Stimulated activated CD8-positive, alpha-beta memory T cell treated with anti-CD3 and anti-CD28 coated beads, Interleukin-4, amount 100 ng/mL, for 1 hour (primary cell): Measurements from ENCODE around the gene STX19.
A peak's percentile ranks its signal among the peaks of the same experiment; 100 is the strongest.
"Not testable (repeated sequence)": the region's sequence is repeated elsewhere in the genome, so short reads cannot be mapped to it uniquely, and the experiment has no call there.

Experiments
- DNase-seq, 2 donors: peaks; one replicate each; pipeline ENCODE4 v3.0.0-alpha.2; 2020; ENCODE audit warnings: low read depth in 2 of 2, low spot score in 1 of 2

Gene STX19, protein sequence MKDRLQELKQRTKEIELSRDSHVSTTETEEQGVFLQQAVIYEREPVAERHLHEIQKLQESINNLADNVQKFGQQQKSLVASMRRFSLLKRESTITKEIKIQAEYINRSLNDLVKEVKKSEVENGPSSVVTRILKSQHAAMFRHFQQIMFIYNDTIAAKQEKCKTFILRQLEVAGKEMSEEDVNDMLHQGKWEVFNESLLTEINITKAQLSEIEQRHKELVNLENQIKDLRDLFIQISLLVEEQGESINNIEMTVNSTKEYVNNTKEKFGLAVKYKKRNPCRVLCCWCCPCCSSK

DNA sequence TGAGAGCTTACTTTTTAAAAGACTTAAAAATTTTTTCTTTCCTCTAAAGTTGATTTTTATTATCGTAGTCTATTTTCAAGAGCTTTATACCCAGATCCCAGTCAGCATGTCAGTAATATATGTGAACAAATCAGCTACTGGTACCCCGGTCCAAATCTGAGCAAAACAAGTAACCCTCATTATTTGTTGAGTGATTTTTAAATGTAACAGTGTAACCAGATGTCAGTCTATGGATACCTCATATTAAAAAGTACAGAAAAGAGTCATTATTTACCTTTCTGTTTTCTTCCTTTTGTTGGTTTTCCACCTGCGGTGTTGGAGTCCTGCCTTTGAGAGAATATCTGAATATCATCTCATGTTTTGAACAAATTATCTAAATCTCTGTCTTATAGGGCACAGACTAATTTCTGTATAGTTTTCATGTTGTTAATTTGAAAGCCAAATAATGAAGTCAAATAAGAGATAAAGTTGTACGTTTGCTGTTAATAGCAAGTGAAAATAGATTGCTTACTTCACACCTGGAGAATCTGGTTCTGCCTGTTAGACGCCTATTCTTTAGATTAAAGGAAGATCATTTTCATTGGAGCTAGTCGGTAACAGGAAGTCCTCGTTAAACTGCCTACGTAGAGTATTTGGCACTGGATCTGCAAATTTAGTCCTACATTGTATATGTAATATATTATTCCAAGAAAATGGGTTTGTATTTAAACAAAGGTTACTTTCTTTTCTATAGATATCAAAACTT is at the start of gene STX19:
STX19 (minus strand) TSS at position 505 of the 745 bp plus-strand sequence. CDS start 13,328 bp downstream, outside the sequence.
- DNase-seq = no peak

DNA sequence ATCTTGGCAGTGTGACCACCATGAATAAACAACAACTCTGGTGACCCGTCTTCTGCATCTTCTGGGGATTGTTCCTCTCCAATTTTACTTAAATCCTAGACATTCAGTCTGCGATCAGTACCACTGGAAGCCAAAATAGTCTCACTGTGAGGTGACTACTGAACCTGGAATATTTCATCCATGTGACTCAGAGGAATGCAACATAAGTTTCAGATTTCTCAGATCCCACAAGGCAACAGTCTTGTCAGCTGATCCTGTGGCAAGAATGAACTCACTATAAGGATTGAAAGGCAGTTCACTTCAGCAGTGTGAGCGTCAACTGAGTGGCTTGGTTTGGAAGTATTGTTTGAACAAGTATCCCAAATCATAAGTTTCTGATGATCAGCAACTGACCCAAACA is 47.7 kb upstream of the STX19 start:
- no peak for DNase-seq

DNA sequence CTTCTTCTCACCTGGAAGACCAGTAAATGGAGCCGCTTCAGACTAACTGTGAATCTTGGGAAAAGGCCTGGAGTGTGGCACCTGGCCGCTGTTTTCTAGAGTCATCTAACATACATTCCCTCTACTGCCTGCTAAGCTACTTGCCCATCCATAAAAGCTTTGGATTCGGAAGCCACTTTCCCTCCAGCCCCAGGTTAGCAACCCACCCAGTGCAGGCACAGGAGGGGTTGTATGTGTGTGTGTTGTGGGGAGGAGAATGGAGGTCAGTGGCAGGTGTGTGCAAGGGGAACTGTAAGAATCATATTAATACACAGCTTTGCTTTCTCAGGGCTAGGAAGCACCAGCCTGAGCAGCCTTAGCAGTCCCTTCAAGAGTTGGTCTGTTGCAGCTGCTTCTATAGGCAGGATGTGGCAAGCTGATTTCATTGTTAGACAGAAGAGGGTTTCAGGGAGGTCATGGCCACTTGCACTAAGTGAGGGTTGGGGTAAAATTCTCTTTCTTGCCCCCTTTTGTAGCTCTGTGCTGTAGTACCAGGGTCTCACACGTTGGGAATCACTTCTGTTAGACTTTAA is 43.4 kb upstream of the STX19 start:
- DNase-seq = no peak

DNA sequence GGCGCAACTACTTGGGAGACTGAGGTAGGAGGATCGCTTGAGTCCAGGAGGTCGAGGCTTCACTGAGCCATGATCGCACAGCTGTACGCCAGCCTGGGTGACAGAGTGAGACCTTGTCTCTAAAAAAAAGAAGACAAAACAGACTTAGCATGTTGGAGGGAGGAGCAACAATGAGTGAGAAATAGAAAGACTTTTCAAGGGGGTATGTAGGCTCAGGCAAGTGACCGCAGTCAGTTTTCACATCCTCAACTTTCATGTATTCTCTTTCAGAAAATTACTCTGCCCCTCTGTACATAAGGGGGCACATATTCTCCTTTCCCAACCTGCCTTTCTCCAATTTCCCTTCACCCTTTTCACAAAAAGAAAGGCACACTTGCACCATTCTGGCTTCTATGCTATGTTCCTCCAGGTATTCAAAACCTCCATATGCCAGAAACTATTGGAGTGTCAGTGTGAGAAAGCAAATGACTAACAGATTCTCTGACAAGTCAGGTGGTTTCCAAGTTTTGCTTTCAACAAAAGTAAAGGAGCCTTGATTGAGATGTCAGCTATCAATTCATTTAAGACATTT is 42.0 kb upstream of the STX19 start:
- DNase-seq = no peak

DNA sequence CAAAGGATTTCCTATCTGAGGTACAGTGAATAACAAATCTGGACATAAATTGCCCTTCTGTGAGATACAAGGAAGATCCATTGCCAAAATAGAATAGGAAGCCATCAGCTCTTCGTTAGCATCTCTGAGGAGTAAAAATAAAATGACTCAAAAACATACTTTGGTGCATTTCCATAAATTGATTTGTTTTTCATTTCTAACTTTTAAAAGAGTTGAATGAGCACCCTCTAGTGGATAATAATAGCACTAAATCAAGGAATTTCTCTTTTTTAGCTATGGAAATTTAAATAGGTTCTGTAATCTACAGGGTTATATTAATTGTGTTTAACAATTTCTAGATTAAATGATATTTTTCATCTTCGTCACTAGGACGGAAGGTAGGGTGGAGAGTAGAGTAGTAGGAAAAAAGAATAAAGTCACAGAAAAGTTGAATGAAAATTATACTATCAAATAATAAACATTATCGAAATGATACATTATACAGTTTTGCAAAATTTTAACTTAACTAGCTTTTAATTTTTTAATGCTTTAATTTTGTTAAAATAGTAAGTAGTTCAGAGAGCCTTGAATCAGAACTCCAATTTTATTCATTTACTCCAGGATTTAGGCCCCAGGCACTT is 40.9 kb upstream of the STX19 start:
- DNase-seq = no peak

DNA sequence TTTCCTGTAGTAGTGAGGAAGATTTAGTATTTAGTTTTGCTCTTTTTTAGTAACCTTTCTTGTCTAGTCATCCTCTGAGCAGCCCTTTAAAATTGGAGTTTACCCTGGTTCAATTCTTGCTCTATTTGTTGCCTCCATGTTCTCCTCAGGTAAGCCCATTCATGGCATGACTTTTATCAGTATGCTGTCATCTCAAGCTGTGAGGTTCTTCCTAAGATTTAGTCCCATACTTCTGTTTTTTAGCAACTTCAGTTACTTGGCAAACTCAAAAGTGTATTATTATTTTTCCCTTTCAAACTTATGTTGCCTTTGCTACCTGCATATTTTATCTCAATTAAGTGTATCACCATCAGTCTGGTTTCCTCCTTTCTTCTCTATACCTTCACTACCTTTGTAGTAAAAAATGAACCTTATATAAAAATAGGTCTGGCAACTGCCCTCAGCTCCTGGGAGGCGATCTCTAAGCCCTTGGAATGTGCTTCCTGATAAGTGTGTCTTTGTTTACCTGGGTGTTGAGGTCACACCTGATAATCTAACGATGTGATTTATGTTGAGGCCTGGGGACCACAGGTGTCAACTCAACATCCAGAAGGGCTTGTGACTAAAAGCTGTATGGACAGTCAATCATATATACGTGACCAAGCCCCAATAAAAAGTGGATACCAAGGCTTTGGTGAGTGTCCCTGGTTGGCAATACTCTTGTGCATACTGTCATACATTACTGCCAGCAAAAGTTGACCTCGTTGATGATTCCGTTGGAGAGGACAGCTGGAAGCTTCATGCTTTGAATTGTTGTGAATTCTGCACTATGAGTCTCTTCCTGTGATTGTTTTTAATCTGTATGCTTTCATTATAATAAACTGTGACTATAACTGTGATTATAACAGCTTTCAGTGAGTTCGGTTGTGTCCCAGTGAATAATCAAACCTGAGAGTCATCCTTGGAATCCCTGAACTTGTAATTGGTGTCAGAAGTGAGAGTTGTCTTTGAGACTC is 38.4 kb upstream of the STX19 start:
- DNase-seq = no peak

DNA sequence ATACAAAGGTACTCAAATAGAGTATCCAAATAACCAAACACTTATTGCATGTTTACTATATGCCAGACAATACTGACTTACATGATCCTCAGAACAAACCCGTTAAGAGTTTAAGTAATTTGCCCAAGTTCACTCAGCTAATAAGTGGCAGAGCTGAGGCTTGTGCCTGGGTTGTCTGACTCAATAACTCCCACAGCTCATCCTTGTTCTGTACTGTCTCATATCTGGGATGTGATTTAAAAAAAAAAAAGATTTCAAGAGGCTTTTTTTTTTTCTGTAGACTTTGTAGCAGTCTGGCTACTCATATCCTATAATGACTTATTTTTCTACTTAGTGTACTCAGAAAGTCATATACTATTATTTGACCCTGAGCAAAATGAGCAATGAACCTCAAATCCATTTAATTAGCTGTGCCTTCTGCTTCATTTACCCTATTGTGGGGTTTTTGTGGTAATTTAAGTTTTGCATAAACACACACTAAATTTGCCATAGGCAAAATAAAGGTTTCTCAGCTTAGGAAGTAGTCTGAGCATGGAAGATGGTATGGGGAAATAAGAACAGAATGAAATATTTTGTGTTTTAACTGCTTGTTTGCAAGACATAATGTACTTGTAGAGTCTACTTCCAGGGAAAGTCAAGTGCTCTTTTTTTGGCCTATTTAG is 37.6 kb upstream of the STX19 start:
- DNase-seq = no peak

DNA sequence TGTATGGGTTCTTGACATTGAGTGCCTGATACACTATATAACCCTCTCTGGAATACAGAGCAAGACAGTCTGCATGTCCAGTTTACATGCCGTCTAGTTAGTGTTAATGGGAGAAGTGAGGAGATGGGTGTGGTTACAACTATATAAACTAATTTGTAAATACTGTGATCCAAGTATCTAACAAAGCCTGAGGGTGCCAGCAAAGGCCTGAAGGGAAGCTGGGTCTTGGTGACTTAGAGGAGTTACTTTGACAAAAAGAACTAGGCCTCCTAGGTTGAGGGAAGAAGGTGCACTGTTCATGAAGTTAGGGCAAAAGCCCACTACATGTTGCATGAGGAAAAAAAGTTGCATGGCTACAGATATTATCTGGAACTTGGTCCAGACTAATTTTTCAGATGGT is 36.7 kb upstream of the STX19 start:
- no peak for DNase-seq

DNA sequence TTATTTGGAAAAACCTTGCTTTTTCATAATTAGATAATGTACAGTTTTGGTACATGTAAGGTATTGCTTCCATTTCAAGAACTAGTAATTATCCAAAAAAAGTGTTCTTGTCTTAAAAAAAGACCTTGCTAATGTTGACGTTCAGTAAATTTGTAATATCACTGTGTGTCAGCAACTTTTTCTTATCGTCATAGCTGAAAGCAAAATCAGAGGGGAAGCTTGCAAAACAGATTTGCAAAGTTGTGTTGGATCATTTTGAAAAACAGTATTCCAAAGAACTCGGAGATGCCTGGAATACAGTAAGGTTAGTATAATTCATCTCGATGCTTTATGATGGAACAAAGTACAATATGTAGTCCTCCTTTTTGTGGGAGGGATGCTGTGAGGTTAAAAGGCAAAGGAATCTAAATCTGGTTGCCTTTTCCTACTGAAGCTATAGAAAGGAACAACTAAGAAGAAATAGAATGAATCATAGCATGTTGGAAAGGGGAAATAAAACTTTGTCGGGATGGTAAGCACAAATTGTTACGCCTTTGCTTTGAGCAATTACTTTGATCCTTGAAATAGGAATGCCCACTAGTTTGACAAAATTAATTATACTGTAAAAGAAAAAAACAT is 36.0 kb upstream of the STX19 start:
- DNase-seq = no peak

DNA sequence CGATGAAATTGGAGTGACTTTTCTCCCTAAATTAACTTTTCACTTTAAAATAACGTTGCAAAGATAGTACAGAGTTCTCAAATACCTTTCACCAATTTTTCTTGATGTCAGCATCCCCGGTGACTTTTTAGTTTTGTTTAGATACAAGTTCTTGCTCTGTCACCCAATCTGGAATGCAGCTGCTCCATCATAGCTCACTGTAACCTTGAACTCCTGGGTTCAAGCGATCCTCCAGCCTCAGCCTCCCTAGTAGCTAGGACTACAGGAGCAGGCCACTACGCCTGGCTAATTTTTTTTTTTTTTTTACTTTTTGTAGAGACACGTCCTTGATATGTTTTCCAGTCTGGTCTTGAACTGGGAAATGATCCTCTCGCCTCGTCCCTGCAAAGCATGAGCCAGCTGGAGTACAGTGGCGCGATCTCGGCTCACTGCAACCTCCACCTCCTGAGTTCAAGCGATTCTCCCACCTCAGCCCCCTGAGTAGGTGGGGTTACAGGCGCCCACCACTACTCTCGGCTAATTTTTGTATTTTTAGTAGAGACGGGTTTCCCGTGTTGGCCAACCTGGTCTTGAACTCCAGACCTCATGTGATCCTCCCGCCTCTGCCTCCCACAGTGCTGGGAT is 35.2 kb upstream of the STX19 start:
- no peak for DNase-seq

DNA sequence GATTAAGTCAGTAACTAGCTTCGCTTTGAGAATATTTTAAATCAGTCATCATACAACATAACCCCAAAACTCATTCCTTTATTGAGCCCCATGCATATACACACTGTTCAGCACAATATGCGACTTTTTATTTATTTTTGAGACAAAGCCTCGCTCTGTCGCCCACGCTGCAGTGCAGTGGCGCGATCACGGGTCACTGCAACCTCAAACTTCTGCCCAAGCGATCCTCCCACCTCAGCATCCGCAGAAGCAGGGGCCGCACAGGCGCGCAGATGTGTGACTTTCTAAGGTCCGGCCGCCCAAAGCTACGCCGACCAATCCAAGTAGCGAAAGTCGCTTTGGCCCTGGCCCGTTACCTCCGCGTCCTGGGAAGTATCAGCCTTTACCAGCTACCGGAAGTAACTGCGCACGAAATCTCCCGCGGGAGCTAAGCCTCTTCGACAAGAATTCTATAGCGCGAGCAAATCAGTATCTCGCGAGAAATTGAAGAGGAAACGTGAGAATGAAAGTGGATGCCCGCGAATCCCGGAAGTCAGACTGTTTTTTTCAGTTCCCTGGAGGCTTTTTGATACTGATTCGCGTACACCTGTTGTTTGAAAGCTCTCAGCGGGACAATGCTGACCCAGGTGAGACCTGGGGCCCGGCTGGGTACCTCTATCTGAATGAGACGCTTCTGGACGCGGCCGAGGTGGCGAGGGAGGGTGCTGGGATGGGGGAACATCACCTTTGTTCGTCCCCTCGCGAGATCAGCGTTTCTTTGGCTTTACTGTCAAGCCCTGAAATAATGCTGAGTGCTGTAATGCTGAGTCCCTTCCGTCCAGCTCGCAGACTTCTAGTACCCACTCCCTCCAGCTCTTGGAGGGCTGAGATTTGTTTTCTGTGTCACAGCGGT is 34.4 kb upstream of the STX19 start, which contains the start of the genes DHFR2 and NSUN3:
DHFR2 (minus strand) TSS at position 404 of the 892 bp plus-strand sequence. CDS start 1,405 bp downstream, outside the sequence.
NSUN3 (plus strand) TSS at position 549 of the 892 bp plus-strand sequence; CDS start at position 615, 66 bp downstream.
- DNase-seq = peak; percentile 60 to 68

DNA sequence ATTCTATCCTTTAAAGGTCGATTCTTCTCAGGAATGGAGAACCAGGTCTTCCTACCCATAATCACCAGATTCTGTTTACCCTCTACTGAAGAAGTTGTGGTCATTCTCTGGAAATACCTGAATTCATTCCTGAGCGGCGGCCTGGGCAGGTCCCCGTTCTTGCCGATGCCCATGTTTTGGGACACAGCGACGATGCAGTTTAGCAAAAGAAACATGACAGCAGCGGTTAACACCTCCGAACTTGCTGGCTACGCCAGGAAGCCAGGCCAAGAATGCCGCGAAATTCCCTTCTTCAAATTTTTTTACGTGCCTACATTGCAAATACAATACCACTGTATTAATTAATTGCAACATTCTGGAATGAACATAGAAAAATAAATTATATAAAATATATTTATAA is 32.9 kb upstream of the STX19 start:
- no peak for DNase-seq

DNA sequence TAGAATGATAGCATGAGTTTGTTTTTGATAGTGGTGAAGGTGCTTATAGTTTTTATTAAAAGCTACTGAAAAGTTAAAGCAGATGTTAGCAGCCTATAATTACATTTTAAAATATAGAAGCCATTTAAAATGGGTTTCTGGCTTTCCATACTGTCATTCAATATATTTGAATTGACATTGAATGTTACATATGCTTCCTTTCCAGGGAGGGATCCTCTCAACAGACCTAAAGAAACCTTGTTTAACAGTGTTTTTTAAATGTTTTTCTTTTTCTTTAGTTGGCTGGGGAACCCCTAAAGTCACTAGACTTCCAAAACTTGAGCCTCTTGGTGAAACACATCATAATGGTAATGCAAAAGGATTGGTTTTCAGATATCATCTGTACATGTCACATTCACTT is 22.1 kb upstream of the STX19 start:
- DNase-seq = no peak

DNA sequence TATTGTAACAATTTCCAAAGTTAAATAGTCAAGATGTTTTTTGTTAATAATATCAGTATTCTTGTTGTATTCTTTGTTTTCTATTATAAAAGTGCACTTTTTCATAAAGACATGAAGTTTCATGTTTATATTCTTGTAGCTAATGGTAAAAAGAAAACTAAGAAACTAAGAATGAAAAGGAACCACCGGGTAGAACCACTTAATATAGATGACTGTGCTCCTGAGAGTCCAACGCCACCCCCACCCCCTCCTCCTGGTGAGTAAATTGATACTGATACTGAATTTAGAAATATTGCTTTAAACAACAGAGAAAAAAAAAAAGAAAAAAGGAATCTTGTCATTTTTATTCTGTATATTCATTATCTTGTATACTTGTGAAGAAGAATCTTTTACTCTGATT is 20.9 kb upstream of the STX19 start:
- no peak for DNase-seq

DNA sequence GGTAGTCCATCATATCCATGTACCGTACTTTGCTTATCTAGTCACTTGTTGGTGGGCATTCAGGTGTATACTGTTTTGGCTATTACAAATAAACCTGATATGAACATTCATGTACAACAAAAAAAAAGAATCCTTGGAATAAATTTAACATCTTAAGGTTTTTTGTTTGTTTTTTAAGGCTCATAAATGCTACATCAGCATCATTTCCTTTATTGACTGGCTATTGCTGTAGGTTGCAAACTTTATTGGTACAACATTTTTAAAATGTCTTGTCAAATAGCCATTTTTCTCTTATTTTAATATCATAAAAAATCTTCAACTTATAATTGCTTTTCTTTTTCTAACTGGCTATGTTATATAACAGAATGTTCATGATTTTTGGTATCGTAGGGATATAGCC is 18.1 kb upstream of the STX19 start:
- DNase-seq = no peak

DNA sequence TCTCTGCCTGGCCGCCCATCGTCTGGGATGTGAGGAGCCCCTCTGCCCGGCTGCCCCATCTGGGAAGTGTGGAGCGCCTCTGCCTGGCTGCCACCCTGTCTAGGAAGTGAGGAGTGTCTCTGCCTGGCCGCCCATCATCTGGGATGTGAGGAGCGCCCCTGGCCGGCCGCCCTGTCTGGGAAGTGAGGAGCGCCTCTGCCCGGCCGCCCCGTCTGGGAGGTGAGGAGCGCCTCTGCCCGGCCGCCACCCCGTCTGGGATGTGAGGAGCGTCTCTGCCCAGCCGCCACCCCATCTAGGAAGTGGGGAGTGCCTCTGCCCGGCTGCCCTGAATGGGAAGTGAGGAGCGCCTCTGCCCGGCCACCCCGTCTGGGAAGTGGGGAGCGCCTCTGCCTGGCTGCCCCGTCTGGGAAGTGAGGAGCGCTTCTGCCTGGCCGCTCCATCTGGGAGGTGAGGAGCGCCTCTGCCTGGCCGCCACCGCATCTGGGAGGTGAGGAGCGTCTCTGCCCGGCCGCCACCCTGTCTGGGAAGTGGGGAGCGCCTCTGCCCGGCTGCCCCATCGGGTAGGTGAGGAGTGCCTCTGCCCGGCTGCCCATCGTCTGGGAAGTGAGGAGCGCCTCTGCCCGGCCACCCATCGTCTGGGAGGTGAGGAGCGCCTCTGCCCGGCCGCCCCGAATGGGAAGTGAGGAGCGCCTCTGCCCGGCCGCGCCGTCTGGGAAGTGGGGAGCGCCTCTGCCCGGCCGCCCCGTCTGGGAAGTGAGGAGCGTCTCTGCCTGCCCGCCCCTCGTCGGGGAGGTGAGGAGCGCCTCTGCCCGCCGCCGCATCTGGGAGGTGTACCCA is 15.9 kb upstream of the STX19 start:
- DNase-seq = not testable (repeated sequence)

DNA sequence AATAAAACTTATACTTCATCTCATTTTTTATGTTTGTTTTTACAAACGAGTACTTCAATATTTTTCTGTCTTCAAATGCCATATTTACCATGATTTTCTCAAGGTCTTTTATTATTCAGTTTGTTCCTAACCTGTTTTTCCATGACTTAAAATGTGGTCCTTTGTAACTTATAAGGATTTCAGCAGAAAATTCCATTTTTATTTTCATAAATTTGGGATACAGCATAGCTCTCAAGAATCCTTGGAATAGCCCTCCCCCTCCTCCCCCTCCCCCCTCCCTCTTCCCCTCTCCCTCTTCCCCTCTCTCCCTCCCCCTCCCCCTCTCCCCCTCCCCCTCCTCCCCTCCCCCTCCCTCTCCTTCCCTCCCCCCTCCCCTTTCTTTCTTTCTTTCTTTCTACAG is 14.9 kb upstream of the STX19 start:
- DNase-seq = no peak
